SH-SY5Y (cell line): ENCODE measurements around the gene SLK.

ENCODE experiments used
- GATA2 ChIP-seq: IDR thresholded peaks from 2 replicates; pipeline ENCODE4 v1.6.1; 2011; ENCODE audit warnings: mild to moderate bottlenecking, low read depth, low read length
- GATA3 ChIP-seq: IDR thresholded peaks from 2 replicates; pipeline ENCODE4 v1.6.1; 2011; ENCODE audit warnings: low read depth, mild to moderate bottlenecking, low read length, moderate library complexity

DNA sequence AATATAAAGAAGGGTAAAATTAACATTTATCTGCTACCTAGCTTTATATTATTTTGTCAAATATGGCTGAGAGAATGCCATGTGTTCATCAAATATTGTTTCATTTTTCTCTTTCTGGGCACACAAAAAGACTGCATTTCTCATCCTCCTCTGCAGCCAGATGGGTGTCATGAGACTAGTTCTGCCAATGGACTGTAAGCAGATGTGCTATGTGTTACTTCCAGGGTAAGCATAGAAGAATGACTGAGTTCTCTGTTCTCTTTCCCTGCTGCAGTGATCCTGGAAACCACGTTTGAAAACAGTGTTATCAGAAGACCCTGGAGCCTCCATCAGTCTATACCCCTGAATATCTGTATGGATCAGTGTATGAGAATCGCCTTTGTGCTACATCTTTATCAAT lies 24.1 kb upstream of the SLK start:
- TF ChIP-seq GATA2 (no peak), GATA3 (no peak)
